ENCODE measurements around the gene SLC18B1. TPM values are rescaled to one million over a fixed set of nuclear protein-coding genes. Genes with fewer than 3 reads are reported as not detected.

Gene SLC18B1
- total and polyA plus RNA-seq, 12 donors: 1.7 to 8.3 (median 2.5) TPM

DNA sequence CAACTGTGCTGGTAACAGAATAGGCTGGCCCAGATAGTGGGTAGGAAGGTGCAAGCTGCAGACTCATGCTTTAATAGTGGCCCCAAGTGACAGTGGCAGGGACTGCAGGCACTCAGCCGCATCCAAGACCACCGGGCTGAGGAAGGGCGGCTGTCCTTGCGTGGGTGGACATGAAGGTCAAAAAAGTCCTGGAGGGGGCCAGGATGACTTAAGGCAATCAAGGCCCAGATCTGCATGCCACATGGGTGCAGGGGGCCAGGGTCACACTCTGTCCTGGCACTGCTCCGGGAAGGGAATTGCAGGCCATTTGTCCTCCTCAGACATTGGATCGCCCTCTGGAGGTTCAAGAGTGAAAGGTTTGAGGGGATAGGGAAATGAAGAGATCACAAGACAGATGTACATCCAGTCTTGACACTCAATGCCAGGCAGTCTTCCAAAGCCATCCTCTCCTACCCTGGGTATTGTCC lies 30.4 kb downstream of the SLC18B1 start:
- Histone ChIP-seq H3K27me3 (no peaks in the 10 kb centered on the region), H3K4me3 (no peak overlapping the region), H3K36me3 (peaks cover 0 to 43% (median 8%) of the 10 kb centered on the region in 9 donors), H3K4me1 (peaks cover 0 to 17% (median 0%) of the 10 kb centered on the region in 9 donors), H3K9me3 (no peaks in the 10 kb centered on the region), H3K27ac (no peak overlapping the region)
- peak in 7 of 9 donors; percentile 41 to 69 (median 57) for TF ChIP-seq CTCF (IDR thresholded peaks at IDR 0.05)
- 18 to 22% methylated on average over 6 of the region's 6 CpGs for WGBS, 2 donors
- ATAC-seq: peak; percentile 76 to 88 (median 84)
- peak; percentile 7 to 25 for DNase-seq
- intact Hi-C loops (cut with DNase I): loop anchor here in 8 of 10 donors (2.0 to 10.0 kb wide), 6 partner anchors 93 to 241 kb away; partner anchors contain the start of gene TAAR9 (in 5 of the 8)

- DNase-seq (no peak), ATAC-seq (no peak)
- Histone ChIP-seq H3K27ac (no peak overlapping the region), H3K27me3 (no peaks in the 10 kb centered on the region), H3K9me3 (no peaks in the 10 kb centered on the region), H3K36me3 (peaks cover 0 to 19% (median 0%) of the 10 kb centered on the region in 9 donors), H3K4me1 (peaks cover 0 to 30% (median 5%) of the 10 kb centered on the region in 9 donors), H3K4me3 (no peak overlapping the region)
- 98 to 99% methylated on average over 1 of the region's 1 CpG for WGBS, 2 donors
- intact Hi-C loops (cut with DNase I): loop anchor here in 8 of 10 donors (5.0 to 10.0 kb wide), 5 partner anchors 91 to 238 kb away; partner anchors contain the start of gene TAAR9 (in 5 of the 8)
- TF ChIP-seq CTCF (IDR thresholded peaks at IDR 0.05): no peak
These were observed 32.9 kb downstream of the SLC18B1 start for GRCh38 chr6:132765560-132765959.

DNA sequence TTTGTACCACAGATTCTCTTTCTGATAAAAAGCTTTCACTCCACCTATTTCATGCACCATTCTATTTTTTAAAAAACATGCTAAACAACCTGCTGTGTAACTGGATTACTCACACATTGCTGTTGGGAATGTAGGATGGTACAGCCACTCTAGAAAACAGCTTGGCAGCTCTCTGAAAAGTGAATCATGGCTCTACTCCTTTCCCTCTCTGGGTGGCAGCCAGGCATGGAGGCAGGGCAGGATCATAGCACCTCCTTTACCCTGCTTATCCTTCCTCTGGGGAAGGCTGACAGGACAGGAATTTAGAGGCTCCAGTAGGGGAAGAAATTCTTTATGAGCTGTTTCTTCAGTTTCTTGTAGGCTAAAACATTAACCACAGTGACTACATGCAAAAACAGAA lies 34.1 kb downstream of the SLC18B1 start:
- no peaks in the 10 kb centered on the region for H3K27me3 ChIP-seq
- TF ChIP-seq CTCF (IDR thresholded peaks at IDR 0.05): no peak
- H3K9me3 ChIP-seq: no peaks in the 10 kb centered on the region
- no peak overlapping the region for H3K27ac ChIP-seq
- DNase-seq (peak; percentile 30 to 33), ATAC-seq (peak in 7 of 8 donors; percentile 46 to 91 (median 78))
- H3K36me3 ChIP-seq: peaks cover 0 to 7% (median 0%) of the 10 kb centered on the region in 9 donors
- peaks cover 0 to 40% (median 5%) of the 10 kb centered on the region in 9 donors for H3K4me1 ChIP-seq
- intact Hi-C loops (cut with DNase I): loop anchor here in 7 of 10 donors (10.0 kb wide), 3 partner anchors 90 to 230 kb away; partner anchors contain the start of gene TAAR9 (in 5 of the 7)
- no peak overlapping the region for H3K4me3 ChIP-seq

DNA sequence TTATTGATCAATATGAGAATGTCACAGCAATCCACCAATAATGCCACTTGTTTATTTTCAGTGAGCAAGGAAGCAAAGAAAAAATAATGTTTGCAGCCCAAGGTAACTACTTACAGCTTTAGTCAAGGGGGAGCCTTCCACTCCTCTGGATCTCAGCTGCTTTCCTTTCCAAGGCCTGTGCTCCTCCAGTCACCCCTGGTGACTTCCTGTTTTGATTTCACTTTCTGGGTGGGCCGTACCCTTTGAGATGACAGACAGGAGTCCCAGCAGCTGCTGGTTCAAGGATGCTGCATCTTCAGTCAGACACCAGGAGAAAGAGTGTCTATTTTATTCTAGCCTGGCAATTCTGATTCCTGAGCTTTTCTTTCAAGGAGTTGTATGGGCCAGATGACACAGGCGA lies 35.2 kb downstream of the SLC18B1 start:
- WGBS, 2 donors: 40 to 55% methylated on average over 2 of the region's 2 CpGs
- no peak for TF ChIP-seq CTCF (IDR thresholded peaks at IDR 0.05)
- Histone ChIP-seq H3K4me3 (peak overlapping the region in 1 of 10 donors; percentile 28), H3K36me3 (no peaks in the 10 kb centered on the region), H3K27ac (peak overlapping the region in 1 of 10 donors; percentile 54), H3K9me3 (peaks cover 0 to 7% (median 0%) of the 10 kb centered on the region in 11 donors), H3K27me3 (no peaks in the 10 kb centered on the region), H3K4me1 (peaks cover 0 to 40% (median 5%) of the 10 kb centered on the region in 9 donors)
- DNase-seq: peak in 1 of 2 donors; percentile 16
- peak in 7 of 8 donors; percentile 48 to 66 (median 63) for ATAC-seq
- intact Hi-C loops (cut with DNase I): loop anchor here in 7 of 10 donors (10.0 kb wide), 3 partner anchors 88 to 228 kb away; partner anchors contain the start of gene TAAR9 (in 5 of the 7)
